NOMO-1 treated with dmso at 0.1 percent for 144 hours (cell line): ENCODE data around the gene AGBL5.

Source experiments
- DNase-seq: peaks from one replicate; lab custom pipeline; 2025; ENCODE audit not compliant: unreplicated experiment; lab: John Stamatoyannopoulos, UW

Gene AGBL5

GRCh38 chr2:27050281-27050995 lies 1.0 kb upstream of the AGBL5 start:
- DNase-seq: peak; percentile 85

GRCh38 chr2:27051902-27052645 lies 606 bp downstream of the AGBL5 start:
- DNase-seq: no peak

GRCh38 chr2:27053321-27053720 lies 1.9 kb downstream of the AGBL5 start:
- no peak for DNase-seq

- no peak for DNase-seq
These were observed 2.3 kb downstream of the AGBL5 start for GRCh38 chr2:27053776-27054175.

GRCh38 chr2:27054721-27055120 lies 3.3 kb downstream of the AGBL5 start:
- no peak for DNase-seq

- DNase-seq: no peak
These were observed 5.7 kb downstream of the AGBL5 start for GRCh38 chr2:27057184-27057583.

GRCh38 chr2:27058210-27058609 lies 6.7 kb downstream of the AGBL5 start:
- no peak for DNase-seq

- no peak for DNase-seq
These were observed 7.8 kb downstream of the AGBL5 start for GRCh38 chr2:27059141-27059820.

GRCh38 chr2:27060323-27060722 lies 8.9 kb downstream of the AGBL5 start:
- DNase-seq: no peak

- DNase-seq: no peak
These were observed 13.7 kb downstream of the AGBL5 start for GRCh38 chr2:27065128-27065527.

GRCh38 chr2:27067385-27067784 lies 15.9 kb downstream of the AGBL5 start:
- DNase-seq: no peak

- DNase-seq: no peak
These were observed 18.0 kb downstream of the AGBL5 start for GRCh38 chr2:27069436-27069835.

GRCh38 chr2:27069961-27070618 lies 18.6 kb downstream of the AGBL5 start:
- DNase-seq: no peak

- DNase-seq: no peak
These were observed 19.3 kb downstream of the AGBL5 start for GRCh38 chr2:27070653-27071276.

- DNase-seq: peak; percentile 82
These were observed 20.0 kb downstream of the AGBL5 start, which contains the start of gene OST4 for GRCh38 chr2:27071277-27071989. OST4 (minus strand) TSS chr2:27071654.

GRCh38 chr2:27071990-27072830 lies 20.7 kb downstream of the AGBL5 start:
- no peak for DNase-seq

GRCh38 chr2:27072920-27073319 lies 21.5 kb downstream of the AGBL5 start:
- no peak for DNase-seq

GRCh38 chr2:27073782-27074181 lies 22.3 kb downstream of the AGBL5 start:
- DNase-seq: no peak
